ENCODE results near the gene SSRP1. TPM values are rescaled to one million over a fixed set of nuclear protein-coding genes. Genes with fewer than 3 reads are reported as not detected.
A peak's percentile ranks its signal among the peaks of the same experiment; 100 is the strongest.

The SSRP1 gene
- total and polyA plus RNA-seq, 2 experiments from 2014 or later = 205 to 216 TPM

DNA sequence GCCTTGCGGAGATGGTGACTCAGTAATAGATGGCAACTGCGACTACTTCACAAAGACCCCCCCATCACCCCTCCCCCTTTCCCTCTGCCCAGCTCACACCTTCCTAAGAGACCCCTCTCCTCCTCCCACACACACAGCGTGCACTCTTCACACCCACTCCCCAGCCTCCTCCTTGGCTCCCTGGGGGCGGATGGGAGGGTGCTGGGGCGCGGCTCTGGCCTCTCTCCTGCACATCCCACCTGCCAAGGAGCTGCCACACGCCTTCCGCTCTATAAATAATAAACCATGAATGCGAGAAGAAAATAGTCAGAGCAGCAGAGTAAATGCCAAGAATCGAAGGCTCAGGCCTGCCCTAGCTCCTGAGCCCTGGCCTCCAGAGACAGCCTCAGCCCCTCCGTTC is 7.0 kb upstream of the SSRP1 start:
- no peak overlapping the region for H3K27ac Mint-ChIP-seq
- H3K9me3 Mint-ChIP-seq = no peaks in the 10 kb centered on the region
- Histone ChIP-seq H3K36me3 (ENCODE audit: insufficient read depth) (no peaks in the 10 kb centered on the region), H3K79me2 (replicated peaks; ENCODE audit: insufficient read depth) (no peaks in the 10 kb centered on the region), H3K27ac (ENCODE audit: low read depth) (no peak overlapping the region), H3K4me2 (no peak overlapping the region), H3K4me3 (no peak overlapping the region), H4K20me1 (replicated peaks; ENCODE audit: insufficient read depth) (no peaks in the 10 kb centered on the region), H2AFZ (peak overlapping the region; percentile 72), H3K27me3 (ENCODE audit: insufficient read depth) (peaks cover 8% of the 10 kb centered on the region; the same call in 1 of the 2 replicates), H3K9me2 (ENCODE audit: insufficient read depth) (no peaks in the 10 kb centered on the region), H3K4me1 (ENCODE audit: insufficient read depth) (peaks cover 48% of the 10 kb centered on the region), H3F3A (replicated peaks; ENCODE audit: low read depth) (0 out of 2 replicates have a peak, but pooled peaks cover 3% of the 10 kb centered on the region)
- TF ChIP-seq JUNB (IDR thresholded peaks at IDR 0.05; ENCODE audit: unreplicated experiment) = no peak
- H3K4me3 Mint-ChIP-seq = 0 out of 3 replicates have a peak overlapping the region, but pooled peaks have one; percentile 8
- no peaks in the 10 kb centered on the region; the same call in 2 of the 3 replicates for H3K36me3 Mint-ChIP-seq (ENCODE audit: low read depth)
- peaks cover 59% of the 10 kb centered on the region for H3K4me1 Mint-ChIP-seq
- H3K27me3 Mint-ChIP-seq (ENCODE audit: insufficient read depth, low read depth, poor library complexity) = peaks cover 17% of the 10 kb centered on the region
- ATAC-seq = no peak
- DNase-seq (ENCODE audit: low spot score) = no peak

DNA sequence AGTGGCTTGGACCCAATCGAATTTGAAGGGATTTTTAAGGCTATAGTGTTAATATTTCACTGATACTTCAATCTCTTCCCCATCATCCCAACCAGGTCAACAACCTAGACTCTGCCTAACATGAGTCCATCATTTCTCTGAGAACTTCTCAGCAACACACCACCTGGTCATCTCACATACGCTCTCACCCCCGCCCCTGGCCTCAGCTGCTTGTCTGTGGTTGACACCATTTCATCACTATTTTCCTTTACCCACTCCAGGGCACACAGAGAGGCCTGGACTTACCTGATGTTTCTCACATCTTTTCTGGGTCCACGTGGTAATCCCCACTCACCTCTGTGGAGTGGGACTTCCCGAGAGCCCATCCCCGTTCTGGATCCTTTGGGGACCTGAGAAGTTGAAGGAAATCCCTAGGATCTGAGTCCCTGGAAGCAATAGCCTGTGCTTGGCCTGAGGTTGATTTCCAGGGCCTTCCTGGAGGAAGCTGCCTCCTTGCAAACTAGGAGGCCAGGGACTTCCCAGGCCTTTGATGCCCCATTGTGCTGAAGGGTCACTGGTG is 5.6 kb upstream of the SSRP1 start:
- Histone ChIP-seq H3K79me2 (replicated peaks; ENCODE audit: insufficient read depth) (0 out of 2 replicates have a peak, but pooled peaks cover 4% of the 10 kb centered on the region), H4K20me1 (replicated peaks; ENCODE audit: insufficient read depth) (no peaks in the 10 kb centered on the region), H3K27ac (ENCODE audit: low read depth) (no peak overlapping the region), H3K4me2 (no peak overlapping the region), H2AFZ (no peak overlapping the region), H3K4me3 (no peak overlapping the region), H3F3A (replicated peaks; ENCODE audit: low read depth) (0 out of 2 replicates have a peak, but pooled peaks cover 3% of the 10 kb centered on the region), H3K36me3 (ENCODE audit: insufficient read depth) (no peaks in the 10 kb centered on the region), H3K27me3 (ENCODE audit: insufficient read depth) (peaks cover 8% of the 10 kb centered on the region; the same call in 1 of the 2 replicates), H3K9me2 (ENCODE audit: insufficient read depth) (no peaks in the 10 kb centered on the region), H3K4me1 (ENCODE audit: insufficient read depth) (peaks cover 51% of the 10 kb centered on the region)
- no peak overlapping the region for H3K27ac Mint-ChIP-seq
- H3K4me3 Mint-ChIP-seq = no peak overlapping the region; the same call in 2 of the 3 replicates
- H3K36me3 Mint-ChIP-seq (ENCODE audit: low read depth) = no peaks in the 10 kb centered on the region; the same call in 2 of the 3 replicates
- H3K9me3 Mint-ChIP-seq = no peaks in the 10 kb centered on the region
- ATAC-seq = no peak
- DNase-seq (ENCODE audit: low spot score) = no peak
- H3K4me1 Mint-ChIP-seq = peaks cover 59% of the 10 kb centered on the region
- H3K27me3 Mint-ChIP-seq (ENCODE audit: insufficient read depth, low read depth, poor library complexity) = peaks cover 16% of the 10 kb centered on the region
- TF ChIP-seq ZNF331 (CRISPR knock-in tag; IDR thresholded peaks at IDR 0.05; ENCODE audit: low read depth) (no peak), ZNF114 (CRISPR knock-in tag; IDR thresholded peaks at IDR 0.05) (no peak), JUNB (IDR thresholded peaks at IDR 0.05; ENCODE audit: unreplicated experiment) (no peak), EZH2 (IDR thresholded peaks at IDR 0.05; ENCODE audit: low read depth, unreplicated experiment) (no peak), POLR2AphosphoS5 (IDR thresholded peaks at IDR 0.05; ENCODE audit: low read depth) (no peak), NANOG (IDR thresholded peaks at IDR 0.05; ENCODE audit: borderline replicate concordance) (no peak), STAT1 (IDR thresholded peaks at IDR 0.05; ENCODE audit: unreplicated experiment) (no peak)
- TF ChIP-seq, protein P1, sequence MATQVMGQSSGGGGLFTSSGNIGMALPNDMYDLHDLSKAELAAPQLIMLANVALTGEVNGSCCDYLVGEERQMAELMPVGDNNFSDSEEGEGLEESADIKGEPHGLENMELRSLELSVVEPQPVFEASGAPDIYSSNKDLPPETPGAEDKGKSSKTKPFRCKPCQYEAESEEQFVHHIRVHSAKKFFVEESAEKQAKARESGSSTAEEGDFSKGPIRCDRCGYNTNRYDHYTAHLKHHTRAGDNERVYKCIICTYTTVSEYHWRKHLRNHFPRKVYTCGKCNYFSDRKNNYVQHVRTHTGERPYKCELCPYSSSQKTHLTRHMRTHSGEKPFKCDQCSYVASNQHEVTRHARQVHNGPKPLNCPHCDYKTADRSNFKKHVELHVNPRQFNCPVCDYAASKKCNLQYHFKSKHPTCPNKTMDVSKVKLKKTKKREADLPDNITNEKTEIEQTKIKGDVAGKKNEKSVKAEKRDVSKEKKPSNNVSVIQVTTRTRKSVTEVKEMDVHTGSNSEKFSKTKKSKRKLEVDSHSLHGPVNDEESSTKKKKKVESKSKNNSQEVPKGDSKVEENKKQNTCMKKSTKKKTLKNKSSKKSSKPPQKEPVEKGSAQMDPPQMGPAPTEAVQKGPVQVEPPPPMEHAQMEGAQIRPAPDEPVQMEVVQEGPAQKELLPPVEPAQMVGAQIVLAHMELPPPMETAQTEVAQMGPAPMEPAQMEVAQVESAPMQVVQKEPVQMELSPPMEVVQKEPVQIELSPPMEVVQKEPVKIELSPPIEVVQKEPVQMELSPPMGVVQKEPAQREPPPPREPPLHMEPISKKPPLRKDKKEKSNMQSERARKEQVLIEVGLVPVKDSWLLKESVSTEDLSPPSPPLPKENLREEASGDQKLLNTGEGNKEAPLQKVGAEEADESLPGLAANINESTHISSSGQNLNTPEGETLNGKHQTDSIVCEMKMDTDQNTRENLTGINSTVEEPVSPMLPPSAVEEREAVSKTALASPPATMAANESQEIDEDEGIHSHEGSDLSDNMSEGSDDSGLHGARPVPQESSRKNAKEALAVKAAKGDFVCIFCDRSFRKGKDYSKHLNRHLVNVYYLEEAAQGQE (IDR thresholded peaks at IDR 0.05; ENCODE audit: unreplicated experiment) = no peak
- TF ChIP-seq, protein P2, sequence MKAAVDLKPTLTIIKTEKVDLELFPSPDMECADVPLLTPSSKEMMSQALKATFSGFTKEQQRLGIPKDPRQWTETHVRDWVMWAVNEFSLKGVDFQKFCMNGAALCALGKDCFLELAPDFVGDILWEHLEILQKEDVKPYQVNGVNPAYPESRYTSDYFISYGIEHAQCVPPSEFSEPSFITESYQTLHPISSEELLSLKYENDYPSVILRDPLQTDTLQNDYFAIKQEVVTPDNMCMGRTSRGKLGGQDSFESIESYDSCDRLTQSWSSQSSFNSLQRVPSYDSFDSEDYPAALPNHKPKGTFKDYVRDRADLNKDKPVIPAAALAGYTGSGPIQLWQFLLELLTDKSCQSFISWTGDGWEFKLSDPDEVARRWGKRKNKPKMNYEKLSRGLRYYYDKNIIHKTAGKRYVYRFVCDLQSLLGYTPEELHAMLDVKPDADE (IDR thresholded peaks at IDR 0.05) = no peak
- TF ChIP-seq, protein P3, sequence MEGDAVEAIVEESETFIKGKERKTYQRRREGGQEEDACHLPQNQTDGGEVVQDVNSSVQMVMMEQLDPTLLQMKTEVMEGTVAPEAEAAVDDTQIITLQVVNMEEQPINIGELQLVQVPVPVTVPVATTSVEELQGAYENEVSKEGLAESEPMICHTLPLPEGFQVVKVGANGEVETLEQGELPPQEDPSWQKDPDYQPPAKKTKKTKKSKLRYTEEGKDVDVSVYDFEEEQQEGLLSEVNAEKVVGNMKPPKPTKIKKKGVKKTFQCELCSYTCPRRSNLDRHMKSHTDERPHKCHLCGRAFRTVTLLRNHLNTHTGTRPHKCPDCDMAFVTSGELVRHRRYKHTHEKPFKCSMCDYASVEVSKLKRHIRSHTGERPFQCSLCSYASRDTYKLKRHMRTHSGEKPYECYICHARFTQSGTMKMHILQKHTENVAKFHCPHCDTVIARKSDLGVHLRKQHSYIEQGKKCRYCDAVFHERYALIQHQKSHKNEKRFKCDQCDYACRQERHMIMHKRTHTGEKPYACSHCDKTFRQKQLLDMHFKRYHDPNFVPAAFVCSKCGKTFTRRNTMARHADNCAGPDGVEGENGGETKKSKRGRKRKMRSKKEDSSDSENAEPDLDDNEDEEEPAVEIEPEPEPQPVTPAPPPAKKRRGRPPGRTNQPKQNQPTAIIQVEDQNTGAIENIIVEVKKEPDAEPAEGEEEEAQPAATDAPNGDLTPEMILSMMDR (conservative IDR thresholded peaks at IDR 0.05; ENCODE audit: low read depth in 2 of 2) = no peak
